Caco-2 (cell line): Measurements from ENCODE around the gene NMT2. TPM values are rescaled to one million over a fixed set of nuclear protein-coding genes. Genes with fewer than 3 reads are reported as not detected.
A peak's percentile ranks its signal among the peaks of the same experiment; 100 is the strongest.

Experiments
- BruUV-seq: library from RNA; stranded (reverse); fragments of 400-500 nt; replicated peaks from 2 replicates; lab custom pipeline; 2021; lab: Mats Ljungman, UMichigan
- CTCF ChIA-PET: fragments of 300-600 bp; sonication (Branson Sonifier 250); formaldehyde crosslinking; loops from one replicate; lab custom pipeline; 2022; ENCODE audit warnings: antibody characterized with exemption; lab: Charles Lee
- POLR2A ChIA-PET: fragments of 300-600 bp; sonication (Branson Sonifier 250); formaldehyde crosslinking; loops from one replicate; lab custom pipeline; 2022; ENCODE audit warnings: antibody characterized with exemption; lab: Charles Lee
- DNase-seq, 2 experiments: peaks; one replicate each; pipeline versions ENCODE4 v3.0.0 to v3.0.0-alpha.2; 2020 to 2022
- H3K27me3 ChIP-seq: replicated peaks from 2 replicates; pipeline ENCODE4 v1.6.0; 2011; ENCODE audit warnings: low read length; ENCODE audit not compliant: control insufficient read depth, insufficient read depth
- H3K36me3 ChIP-seq: 2 replicates; pipeline ENCODE4 v1.5.1; 2011; ENCODE audit warnings: low read length; ENCODE audit not compliant: control insufficient read depth, insufficient read depth
- H3K4me1 ChIP-seq: fragments of 250-450 bp; sonication (Bioruptor Pico); 2 replicates; pipeline ENCODE4 v1.5.1; 2020; ENCODE audit warnings: mild to moderate bottlenecking
- H3K4me3 ChIP-seq: 2 replicates; pipeline ENCODE4 v1.5.1; 2011; ENCODE audit warnings: low read depth, mild to moderate bottlenecking, control low read depth, low read length
- H3K9me3 ChIP-seq: fragments of 250-450 bp; sonication (Bioruptor Pico); 2 replicates; pipeline ENCODE4 v1.5.1; 2020; ENCODE audit warnings: mild to moderate bottlenecking, moderate library complexity
- H3K27ac Mint-ChIP-seq: one replicate; pipeline ENCODE4 v1.8.0; 2022; ENCODE audit warnings: mixed read lengths; ENCODE audit not compliant: unreplicated experiment
- H3K27me3 Mint-ChIP-seq: one replicate; pipeline ENCODE4 v1.8.0; 2022; ENCODE audit warnings: mixed read lengths; ENCODE audit not compliant: insufficient read depth, unreplicated experiment
- H3K36me3 Mint-ChIP-seq: one replicate; pipeline ENCODE4 v1.8.0; 2022; ENCODE audit warnings: mild to moderate bottlenecking, mixed read lengths; ENCODE audit not compliant: insufficient read depth, unreplicated experiment
- H3K4me1 Mint-ChIP-seq: one replicate; pipeline ENCODE4 v1.8.0; 2022; ENCODE audit warnings: low read depth, mixed read lengths; ENCODE audit not compliant: unreplicated experiment
- H3K4me3 Mint-ChIP-seq: one replicate; pipeline ENCODE4 v1.8.0; 2022; ENCODE audit warnings: mild to moderate bottlenecking, moderate library complexity, mixed read lengths; ENCODE audit not compliant: unreplicated experiment
- H3K9me3 Mint-ChIP-seq: one replicate; pipeline ENCODE4 v1.8.0; 2022; ENCODE audit warnings: mixed read lengths; ENCODE audit not compliant: unreplicated experiment
- intact Hi-C: fragments of 100-400 bp; cut with micrococcal nuclease; formaldehyde crosslinking; loops from one replicate; pipeline ENCODE4 v1.10.0; 2022; ENCODE audit not compliant: unreplicated experiment
- total RNA-seq: library from RNA; stranded (reverse); gene quantifications from 2 replicates; pipeline ENCODE4 v1.2.3, GENCODE V29; 2022
- TF ChIP-seq, protein P1 (sequence below), 2 experiments: fragments of 200-600 bp in 1 of 2; IDR thresholded peaks; 1 replicate in 1 of 2; 2 replicates in 1 of 2; pipeline versions ENCODE4 v1.5.1 to v1.8.0; 2011 to 2022; ENCODE audit warnings: antibody characterized with exemption in 1 of 2, control low read depth in 1 of 2, inconsistent platforms in 1 of 2, low read depth in 1 of 2, low read length in 1 of 2, mild to moderate bottlenecking in 1 of 2, moderate library complexity in 1 of 2; ENCODE audit not compliant: insufficient read depth in 1 of 2, severe bottlenecking in 1 of 2, unreplicated experiment in 1 of 2

The NMT2 gene
- total RNA-seq, 1 experiment from 2014 or later = 28.1 TPM

DNA sequence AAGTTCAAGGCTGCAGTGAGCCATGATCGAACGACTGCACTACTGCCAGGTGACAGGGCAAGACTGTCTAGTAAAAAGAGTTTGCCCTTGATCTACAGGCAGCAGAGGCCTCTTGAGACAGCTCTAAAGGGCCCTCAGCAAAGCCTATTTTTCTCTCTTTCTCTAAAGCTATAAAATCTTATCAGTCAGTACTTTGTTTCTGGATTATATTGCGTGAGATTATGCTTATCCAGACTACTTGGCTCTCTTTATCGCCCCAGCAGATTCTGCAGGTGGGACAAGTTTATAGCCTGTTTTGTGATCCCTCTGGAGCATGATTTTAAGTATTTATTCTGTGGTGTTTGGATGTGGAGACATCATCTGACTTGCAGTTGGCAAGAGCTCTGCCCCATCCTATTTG is 68.6 kb downstream of the NMT2 start:
- intact Hi-C loops = no loop called here
- BruUV-seq = no TSS peak
- H3K36me3 ChIP-seq = peaks cover 3% of the 10 kb centered on the region
- no peak for DNase-seq
- H3K4me3 Mint-ChIP-seq = peak overlapping the region; percentile 20
- H3K27me3 ChIP-seq = no peaks in the 10 kb centered on the region
- TF ChIP-seq, protein P1, sequence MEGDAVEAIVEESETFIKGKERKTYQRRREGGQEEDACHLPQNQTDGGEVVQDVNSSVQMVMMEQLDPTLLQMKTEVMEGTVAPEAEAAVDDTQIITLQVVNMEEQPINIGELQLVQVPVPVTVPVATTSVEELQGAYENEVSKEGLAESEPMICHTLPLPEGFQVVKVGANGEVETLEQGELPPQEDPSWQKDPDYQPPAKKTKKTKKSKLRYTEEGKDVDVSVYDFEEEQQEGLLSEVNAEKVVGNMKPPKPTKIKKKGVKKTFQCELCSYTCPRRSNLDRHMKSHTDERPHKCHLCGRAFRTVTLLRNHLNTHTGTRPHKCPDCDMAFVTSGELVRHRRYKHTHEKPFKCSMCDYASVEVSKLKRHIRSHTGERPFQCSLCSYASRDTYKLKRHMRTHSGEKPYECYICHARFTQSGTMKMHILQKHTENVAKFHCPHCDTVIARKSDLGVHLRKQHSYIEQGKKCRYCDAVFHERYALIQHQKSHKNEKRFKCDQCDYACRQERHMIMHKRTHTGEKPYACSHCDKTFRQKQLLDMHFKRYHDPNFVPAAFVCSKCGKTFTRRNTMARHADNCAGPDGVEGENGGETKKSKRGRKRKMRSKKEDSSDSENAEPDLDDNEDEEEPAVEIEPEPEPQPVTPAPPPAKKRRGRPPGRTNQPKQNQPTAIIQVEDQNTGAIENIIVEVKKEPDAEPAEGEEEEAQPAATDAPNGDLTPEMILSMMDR (IDR thresholded peaks at IDR 0.05; ENCODE audit: insufficient read depth in 1 of 2, low read depth in 1 of 2, low read length in 1 of 2, severe bottlenecking in 1 of 2, unreplicated experiment in 1 of 2) = no peak
- H3K36me3 Mint-ChIP-seq = peaks cover 81% of the 10 kb centered on the region
- peaks cover 20% of the 10 kb centered on the region for H3K4me1 Mint-ChIP-seq
- no peaks in the 10 kb centered on the region for H3K27me3 Mint-ChIP-seq
- H3K27ac Mint-ChIP-seq = peak overlapping the region; percentile 38
- POLR2A ChIA-PET = interaction anchor here (1.3 kb wide), 1 partner anchor 141 kb away, joined by 10 read pairs; the partner anchor contains the start of gene MEIG1
- no peak overlapping the region for H3K4me3 ChIP-seq
- H3K9me3 Mint-ChIP-seq = no peaks in the 10 kb centered on the region
- H3K4me1 ChIP-seq = peaks cover 9% of the 10 kb centered on the region; the same call in 1 of the 2 replicates
- no peaks in the 10 kb centered on the region for H3K9me3 ChIP-seq
- CTCF ChIA-PET = no interaction called here

DNA sequence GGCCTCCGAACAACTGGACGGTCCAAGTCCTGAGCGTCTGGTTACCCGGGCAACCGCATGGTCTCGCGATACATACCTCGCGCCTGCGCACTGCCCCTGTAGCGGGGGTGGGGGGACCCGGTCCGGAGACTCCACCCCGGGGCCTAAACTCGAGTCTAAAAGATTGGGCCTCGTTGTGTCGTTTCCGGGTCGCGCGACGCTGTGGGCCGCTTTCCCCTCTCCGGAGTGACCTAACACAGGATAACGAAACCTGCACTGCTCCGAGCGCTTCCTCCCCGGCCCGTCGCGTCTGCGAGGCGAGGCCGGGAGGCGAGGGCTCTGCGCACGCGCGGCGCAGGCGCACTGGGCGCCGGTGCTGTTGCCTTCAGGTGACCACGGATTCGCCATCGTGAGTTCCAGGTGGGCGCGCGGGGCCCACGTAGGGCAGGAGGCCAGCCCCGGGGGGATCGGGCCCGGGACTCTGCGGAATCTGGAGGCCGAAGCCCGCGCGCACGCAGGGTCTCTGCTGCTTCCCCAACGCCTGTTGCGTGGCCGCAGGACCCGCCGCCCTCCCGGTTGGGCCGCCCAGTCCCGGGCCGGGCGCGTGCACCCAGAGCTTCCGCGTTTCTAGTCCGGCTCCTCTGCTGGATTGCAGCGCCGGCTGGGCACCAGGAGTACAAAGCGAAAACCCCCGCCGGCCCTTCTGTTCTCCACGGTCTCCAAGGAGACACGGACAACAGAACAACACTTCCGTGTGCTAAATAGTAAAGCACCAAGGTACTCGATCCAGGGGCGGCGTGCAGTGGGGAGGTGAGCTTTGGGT is 71.3 kb downstream of the NMT2 start, which contains the start of gene RPP38:
Gene RPP38, plus strand, starts transcription at position 345 of the 802 bp plus-strand sequence. CDS start 5,960 bp downstream, outside the sequence.
- no TSS peak for BruUV-seq
- TF ChIP-seq, protein P1 (IDR thresholded peaks at IDR 0.05; ENCODE audit: insufficient read depth in 1 of 2, low read depth in 1 of 2, low read length in 1 of 2, severe bottlenecking in 1 of 2, unreplicated experiment in 1 of 2) = no peak
- Mint-ChIP-seq H3K36me3 (peaks cover 54% of the 10 kb centered on the region), H3K4me3 (peak within 1 kb of the TSS; percentile 100), H3K9me3 (peaks cover 4% of the 10 kb centered on the region), H3K4me1 (peaks cover 20% of the 10 kb centered on the region), H3K27ac (peak within 1 kb of the TSS; percentile 100), H3K27me3 (peaks cover 1% of the 10 kb centered on the region)
- H3K4me1 ChIP-seq = peaks cover 9% of the 10 kb centered on the region; the same call in 1 of the 2 replicates
- CTCF ChIA-PET = interaction anchor here (1.1 kb wide), 1 partner anchor 106 kb away, joined by 3 read pairs; no protein-coding TSS in a partner anchor
- intact Hi-C loops = loop anchor here (1.0 to 2.0 kb wide), 2 partner anchors 9 to 218 kb away; partner anchors contain the start of genes ACBD7 and SUV39H2
- H3K4me3 ChIP-seq = peak within 1 kb of the TSS; percentile 89
- POLR2A ChIA-PET = interaction anchor here (0.7 to 1.3 kb wide), 7 partner anchors 9 to 502 kb away, joined by 3 to 7 read pairs (median 4); partner anchors contain the start of genes CDNF, HSPA14, MEIG1 and MSANTD7
- peaks cover 1% of the 10 kb centered on the region; the same call in 1 of the 2 replicates for H3K36me3 ChIP-seq
- DNase-seq = peak; percentile 98 to 100
- H3K9me3 ChIP-seq = no peaks in the 10 kb centered on the region
- no peaks in the 10 kb centered on the region for H3K27me3 ChIP-seq

DNA sequence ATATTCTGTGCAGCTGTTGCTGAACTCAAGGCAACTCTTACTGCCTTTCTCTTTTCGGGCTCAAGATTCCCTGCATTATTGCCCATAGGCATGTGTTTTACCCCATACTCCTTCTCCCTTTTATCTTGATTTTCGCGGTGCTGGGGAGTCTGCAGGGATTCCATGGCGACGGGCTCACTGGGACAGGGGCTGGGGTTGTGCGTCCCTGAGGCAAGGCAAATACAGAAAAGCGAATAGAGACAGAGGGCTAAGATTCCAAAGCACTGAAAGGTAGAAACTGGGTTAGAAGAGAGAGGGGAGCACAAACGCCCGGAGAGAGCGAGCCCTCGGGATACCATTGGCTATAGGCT is 71.9 kb downstream of the NMT2 start:
- TF ChIP-seq, protein P1 (IDR thresholded peaks at IDR 0.05; ENCODE audit: insufficient read depth in 1 of 2, low read depth in 1 of 2, low read length in 1 of 2, severe bottlenecking in 1 of 2, unreplicated experiment in 1 of 2) = no peak
- BruUV-seq = TSS peak; percentile 49
- Histone ChIP-seq H3K36me3 (peaks cover 1% of the 10 kb centered on the region; the same call in 1 of the 2 replicates), H3K4me1 (peaks cover 9% of the 10 kb centered on the region; the same call in 1 of the 2 replicates), H3K4me3 (peak overlapping the region; percentile 89), H3K27me3 (no peaks in the 10 kb centered on the region), H3K9me3 (no peaks in the 10 kb centered on the region)
- intact Hi-C loops = loop anchor here (1.0 to 2.0 kb wide), 2 partner anchors 8 to 218 kb away; partner anchors contain the start of genes ACBD7 and SUV39H2
- no peak for DNase-seq
- Mint-ChIP-seq H3K36me3 (peaks cover 48% of the 10 kb centered on the region), H3K27me3 (peaks cover 4% of the 10 kb centered on the region), H3K27ac (peak overlapping the region; percentile 100), H3K4me1 (peaks cover 20% of the 10 kb centered on the region), H3K4me3 (peak overlapping the region; percentile 100), H3K9me3 (peaks cover 10% of the 10 kb centered on the region)
- ChIA-PET POLR2A (no interaction called here), CTCF (no interaction called here)
